PC-3 (cell line): ENCODE measurements around the gene CHSY3. TPM values are rescaled to one million over a fixed set of nuclear protein-coding genes. Genes with fewer than 3 reads are reported as not detected.

ENCODE experiments used
- ATAC-seq: fragments of 200-7000 bp; cut with Tn5 transposase; 2 replicates; pipeline ENCODE4 v1.9.1; 2020; ENCODE audit warnings: mild to moderate bottlenecking, moderate library complexity
- BruUV-seq: library from RNA; stranded (reverse); fragments of 400-500 nt; replicated peaks from 2 replicates; lab custom pipeline; 2021; lab: Mats Ljungman, UMichigan
- CTCF ChIA-PET: fragments of 300-600 bp; sonication (Branson Sonifier 250); formaldehyde crosslinking; loops from one replicate; lab custom pipeline; 2022; ENCODE audit warnings: antibody characterized with exemption; lab: Charles Lee
- POLR2A ChIA-PET: fragments of 300-600 bp; sonication (Branson Sonifier 250); formaldehyde crosslinking; loops from one replicate; lab custom pipeline; 2022; ENCODE audit warnings: antibody characterized with exemption; ENCODE audit not compliant: unreplicated experiment; lab: Charles Lee
- DNase-seq: peaks from one replicate; pipeline ENCODE4 v3.0.0-alpha.2; 2015
- H2AFZ ChIP-seq: fragments of 300-600 bp; sonication (generic); 2 replicates; pipeline ENCODE4 v1.6.0; 2016; ENCODE audit warnings: antibody characterized with exemption, low read length
- H3F3A ChIP-seq: fragments of 300-600 bp; sonication (generic); one replicate; pipeline ENCODE4 v1.6.0; 2017; ENCODE audit warnings: antibody characterized with exemption, low read length, control low read depth, mild to moderate bottlenecking; ENCODE audit not compliant: unreplicated experiment
- H3K27ac ChIP-seq: fragments of 300-600 bp; sonication (generic); 2 replicates; pipeline ENCODE4 v1.5.1; 2016; ENCODE audit warnings: mild to moderate bottlenecking, low read length
- H3K27me3 ChIP-seq: fragments of 300-600 bp; sonication (generic); 2 replicates; pipeline ENCODE4 v1.6.1; 2016; ENCODE audit warnings: low read length, mixed read lengths
- H3K36me3 ChIP-seq: fragments of 300-600 bp; sonication (generic); 2 replicates; pipeline ENCODE4 v1.6.1; 2016; ENCODE audit warnings: low read depth, mixed run types, low read length, mixed read lengths
- H3K4me1 ChIP-seq: fragments of 300-600 bp; sonication (generic); 2 replicates; pipeline ENCODE4 v1.5.1; 2016; ENCODE audit warnings: low read length; ENCODE audit not compliant: insufficient read depth
- H3K4me2 ChIP-seq: fragments of 300-600 bp; sonication (generic); 2 replicates; pipeline ENCODE4 v1.6.0; 2016; ENCODE audit warnings: low read length
- H3K4me3 ChIP-seq: fragments of 300-600 bp; sonication (generic); 2 replicates; pipeline ENCODE4 v1.5.1; 2016; ENCODE audit warnings: mild to moderate bottlenecking, low read length, mixed read lengths
- H3K79me2 ChIP-seq: fragments of 300-600 bp; sonication (generic); 2 replicates; pipeline ENCODE4 v1.6.1; 2017; ENCODE audit warnings: low read length, mixed read lengths
- H3K9ac ChIP-seq: fragments of 300-600 bp; sonication (generic); 2 replicates; pipeline ENCODE4 v1.6.0; 2016; ENCODE audit warnings: mild to moderate bottlenecking, low read length
- H3K9me2 ChIP-seq: fragments of 300-600 bp; sonication (generic); replicated peaks from 2 replicates; pipeline ENCODE4 v1.6.1; 2016; ENCODE audit warnings: mixed run types, low read length, mixed read lengths
- H3K9me3 ChIP-seq: fragments of 300-600 bp; sonication (generic); 2 replicates; pipeline ENCODE4 v1.6.1; 2016; ENCODE audit warnings: low read length, mixed read lengths
- H4K20me1 ChIP-seq: fragments of 300-600 bp; sonication (generic); 2 replicates; pipeline ENCODE4 v1.6.1; 2016; ENCODE audit warnings: low read length, mixed read lengths
- CTCF ChIP-seq: fragments of 300-600 bp; sonication (generic); conservative IDR thresholded peaks from 2 replicates; pipeline ENCODE4 v1.5.1; 2017; ENCODE audit warnings: antibody characterized with exemption, low read depth, mild to moderate bottlenecking, low read length
- EZH2 ChIP-seq: fragments of 300-600 bp; sonication (generic); IDR thresholded peaks from one replicate; pipeline ENCODE4 v1.6.1; 2017; ENCODE audit warnings: antibody characterized with exemption, mild to moderate bottlenecking, low read length; ENCODE audit not compliant: unreplicated experiment
- EZH2phosphoT487 ChIP-seq: fragments of 300-600 bp; sonication (generic); IDR thresholded peaks from 2 replicates; pipeline ENCODE4 v1.6.1; 2018; ENCODE audit warnings: mild to moderate bottlenecking, antibody characterized with exemption, low read length, borderline replicate concordance
- intact Hi-C: fragments of 100-400 bp; cut with micrococcal nuclease; formaldehyde crosslinking; loops from 2 replicates; pipeline ENCODE4 v1.9.0; 2023
- total RNA-seq: library from RNA; depleted of rRNA; stranded (reverse); fragments of >200 nt; gene quantifications from 2 replicates; pipeline ENCODE4 v1.2.3, GENCODE V29; 2014

CHSY3 gene
- total RNA-seq, 1 experiment from 2014 or later: 1.7 TPM

GRCh38 chr5:130045334-130045733 is 141.1 kb downstream of the CHSY3 start:
- intact Hi-C loops: no loop called here
- no peak overlapping the region for H3K9ac ChIP-seq
- no peaks in the 10 kb centered on the region for H3K36me3 ChIP-seq
- no peak overlapping the region for H2AFZ ChIP-seq
- no peak for TF ChIP-seq CTCF
- TF ChIP-seq EZH2: no peak
- TF ChIP-seq EZH2phosphoT487: no peak
- no peak overlapping the region for H3K27ac ChIP-seq
- no TSS peak for BruUV-seq
- H3K79me2 ChIP-seq: no peaks in the 10 kb centered on the region
- no peaks in the 10 kb centered on the region for H3K9me3 ChIP-seq
- no peaks in the 10 kb centered on the region for H3F3A ChIP-seq
- no peak for DNase-seq
- H3K9me2 ChIP-seq: no peaks in the 10 kb centered on the region
- no peak overlapping the region for H3K4me3 ChIP-seq
- POLR2A ChIA-PET: no interaction called here
- H3K4me2 ChIP-seq: no peak overlapping the region
- H3K27me3 ChIP-seq: no peaks in the 10 kb centered on the region
- ATAC-seq: no peak
- H3K4me1 ChIP-seq: no peaks in the 10 kb centered on the region
- no peaks in the 10 kb centered on the region for H4K20me1 ChIP-seq
- CTCF ChIA-PET: no interaction called here

- intact Hi-C loops: no loop called here
- Histone ChIP-seq H3K27me3 (no peaks in the 10 kb centered on the region), H3K27ac (no peak overlapping the region), H2AFZ (no peak overlapping the region), H3K4me1 (peaks cover 13% of the 10 kb centered on the region), H3K4me3 (no peak overlapping the region), H3K36me3 (no peaks in the 10 kb centered on the region), H3K9ac (no peak overlapping the region), H3K9me3 (no peaks in the 10 kb centered on the region), H3K9me2 (no peaks in the 10 kb centered on the region), H4K20me1 (no peaks in the 10 kb centered on the region), H3F3A (no peaks in the 10 kb centered on the region), H3K79me2 (no peaks in the 10 kb centered on the region), H3K4me2 (no peak overlapping the region)
- BruUV-seq: no TSS peak
- no peak for TF ChIP-seq EZH2phosphoT487
- no peak for TF ChIP-seq EZH2
- no peak for TF ChIP-seq CTCF
- DNase-seq (peak; percentile 52), ATAC-seq (peak; percentile 58)
- CTCF ChIA-PET: no interaction called here
- POLR2A ChIA-PET: no interaction called here
Measured at GRCh38 chr5:130050585-130050984, 146.3 kb downstream of the CHSY3 start.

GRCh38 chr5:130052752-130053151 is 148.5 kb downstream of the CHSY3 start:
- POLR2A ChIA-PET: no interaction called here
- H3K79me2 ChIP-seq: no peaks in the 10 kb centered on the region
- H3K36me3 ChIP-seq: no peaks in the 10 kb centered on the region
- BruUV-seq: no TSS peak
- H3K9me2 ChIP-seq: no peaks in the 10 kb centered on the region
- H2AFZ ChIP-seq: no peak overlapping the region
- no peak overlapping the region for H3K9ac ChIP-seq
- no peaks in the 10 kb centered on the region for H3K9me3 ChIP-seq
- H3K27me3 ChIP-seq: no peaks in the 10 kb centered on the region
- peak; percentile 86 for ATAC-seq
- H3K4me2 ChIP-seq: peak overlapping the region; percentile 51
- H3K4me3 ChIP-seq: no peak overlapping the region
- TF ChIP-seq EZH2phosphoT487: no peak
- no peak for TF ChIP-seq EZH2
- no peak for TF ChIP-seq CTCF
- CTCF ChIA-PET: no interaction called here
- H3K4me1 ChIP-seq: peaks cover 13% of the 10 kb centered on the region
- no peaks in the 10 kb centered on the region for H4K20me1 ChIP-seq
- DNase-seq: peak; percentile 50
- no peak overlapping the region for H3K27ac ChIP-seq
- intact Hi-C loops: no loop called here
- H3F3A ChIP-seq: no peaks in the 10 kb centered on the region
